ENCODE results near the gene FFAR1.

- TF ChIP-seq ZBTB7A (IDR thresholded peaks at IDR 0.05; ENCODE audit: low read depth) (no peak), RAD21 (IDR thresholded peaks at IDR 0.05; ENCODE audit: low read depth) (no peak), NFIC (IDR thresholded peaks at IDR 0.05) (no peak), TEAD4 (IDR thresholded peaks at IDR 0.05) (no peak)
Observed at GRCh38 chr19:35363711-35364425, 16.2 kb downstream of the FFAR1 start.

Data from Ishikawa (cell line).